Measurements from ENCODE around the gene ITIH2.
"Not testable (repeated sequence)": the region's sequence is repeated elsewhere in the genome, so short reads cannot be mapped to it uniquely, and the experiment has no call there.

DNA sequence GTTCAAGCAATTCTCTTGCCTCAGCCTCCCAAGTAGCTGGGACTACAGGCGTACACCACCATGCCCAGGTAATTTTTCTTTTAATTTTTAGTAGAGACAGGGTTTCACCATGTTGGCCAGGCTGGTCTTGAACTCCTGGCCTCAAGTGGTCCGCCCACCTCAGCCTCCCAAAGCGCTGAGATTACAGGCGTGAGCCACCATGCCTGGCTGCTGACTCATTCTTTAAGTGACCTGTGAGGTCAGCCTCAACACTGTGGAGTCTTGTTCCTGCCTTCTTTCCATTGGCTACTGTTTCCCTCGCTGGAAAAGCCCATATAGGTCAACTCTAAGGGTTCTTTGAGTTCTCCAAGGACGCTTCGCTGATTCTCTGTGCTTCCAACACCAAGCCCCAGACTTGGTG lies 45.5 kb downstream of the ITIH2 start:
- not testable (repeated sequence) for TF ChIP-seq GABPA (IDR thresholded peaks at IDR 0.05 in 1 of 2, conservative IDR thresholded peaks at IDR 0.05 in 1 of 2); YY1 (IDR thresholded peaks at IDR 0.05); RAD21 (IDR thresholded peaks at IDR 0.05); SP1 (IDR thresholded peaks at IDR 0.05); JUND (IDR thresholded peaks at IDR 0.05); RXRA (IDR thresholded peaks at IDR 0.05); TAF1 (conservative IDR thresholded peaks at IDR 0.05)
- TF ChIP-seq, protein P1, sequence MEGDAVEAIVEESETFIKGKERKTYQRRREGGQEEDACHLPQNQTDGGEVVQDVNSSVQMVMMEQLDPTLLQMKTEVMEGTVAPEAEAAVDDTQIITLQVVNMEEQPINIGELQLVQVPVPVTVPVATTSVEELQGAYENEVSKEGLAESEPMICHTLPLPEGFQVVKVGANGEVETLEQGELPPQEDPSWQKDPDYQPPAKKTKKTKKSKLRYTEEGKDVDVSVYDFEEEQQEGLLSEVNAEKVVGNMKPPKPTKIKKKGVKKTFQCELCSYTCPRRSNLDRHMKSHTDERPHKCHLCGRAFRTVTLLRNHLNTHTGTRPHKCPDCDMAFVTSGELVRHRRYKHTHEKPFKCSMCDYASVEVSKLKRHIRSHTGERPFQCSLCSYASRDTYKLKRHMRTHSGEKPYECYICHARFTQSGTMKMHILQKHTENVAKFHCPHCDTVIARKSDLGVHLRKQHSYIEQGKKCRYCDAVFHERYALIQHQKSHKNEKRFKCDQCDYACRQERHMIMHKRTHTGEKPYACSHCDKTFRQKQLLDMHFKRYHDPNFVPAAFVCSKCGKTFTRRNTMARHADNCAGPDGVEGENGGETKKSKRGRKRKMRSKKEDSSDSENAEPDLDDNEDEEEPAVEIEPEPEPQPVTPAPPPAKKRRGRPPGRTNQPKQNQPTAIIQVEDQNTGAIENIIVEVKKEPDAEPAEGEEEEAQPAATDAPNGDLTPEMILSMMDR (IDR thresholded peaks at IDR 0.05; ENCODE audit: low read depth, low read length, missing input control) = not testable (repeated sequence)
- TF ChIP-seq, protein P2, sequence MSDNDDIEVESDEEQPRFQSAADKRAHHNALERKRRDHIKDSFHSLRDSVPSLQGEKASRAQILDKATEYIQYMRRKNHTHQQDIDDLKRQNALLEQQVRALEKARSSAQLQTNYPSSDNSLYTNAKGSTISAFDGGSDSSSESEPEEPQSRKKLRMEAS (IDR thresholded peaks at IDR 0.05) = not testable (repeated sequence)
- TF ChIP-seq, protein P3, sequence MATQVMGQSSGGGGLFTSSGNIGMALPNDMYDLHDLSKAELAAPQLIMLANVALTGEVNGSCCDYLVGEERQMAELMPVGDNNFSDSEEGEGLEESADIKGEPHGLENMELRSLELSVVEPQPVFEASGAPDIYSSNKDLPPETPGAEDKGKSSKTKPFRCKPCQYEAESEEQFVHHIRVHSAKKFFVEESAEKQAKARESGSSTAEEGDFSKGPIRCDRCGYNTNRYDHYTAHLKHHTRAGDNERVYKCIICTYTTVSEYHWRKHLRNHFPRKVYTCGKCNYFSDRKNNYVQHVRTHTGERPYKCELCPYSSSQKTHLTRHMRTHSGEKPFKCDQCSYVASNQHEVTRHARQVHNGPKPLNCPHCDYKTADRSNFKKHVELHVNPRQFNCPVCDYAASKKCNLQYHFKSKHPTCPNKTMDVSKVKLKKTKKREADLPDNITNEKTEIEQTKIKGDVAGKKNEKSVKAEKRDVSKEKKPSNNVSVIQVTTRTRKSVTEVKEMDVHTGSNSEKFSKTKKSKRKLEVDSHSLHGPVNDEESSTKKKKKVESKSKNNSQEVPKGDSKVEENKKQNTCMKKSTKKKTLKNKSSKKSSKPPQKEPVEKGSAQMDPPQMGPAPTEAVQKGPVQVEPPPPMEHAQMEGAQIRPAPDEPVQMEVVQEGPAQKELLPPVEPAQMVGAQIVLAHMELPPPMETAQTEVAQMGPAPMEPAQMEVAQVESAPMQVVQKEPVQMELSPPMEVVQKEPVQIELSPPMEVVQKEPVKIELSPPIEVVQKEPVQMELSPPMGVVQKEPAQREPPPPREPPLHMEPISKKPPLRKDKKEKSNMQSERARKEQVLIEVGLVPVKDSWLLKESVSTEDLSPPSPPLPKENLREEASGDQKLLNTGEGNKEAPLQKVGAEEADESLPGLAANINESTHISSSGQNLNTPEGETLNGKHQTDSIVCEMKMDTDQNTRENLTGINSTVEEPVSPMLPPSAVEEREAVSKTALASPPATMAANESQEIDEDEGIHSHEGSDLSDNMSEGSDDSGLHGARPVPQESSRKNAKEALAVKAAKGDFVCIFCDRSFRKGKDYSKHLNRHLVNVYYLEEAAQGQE (IDR thresholded peaks at IDR 0.05) = not testable (repeated sequence)

Data from liver (tissue), 3 donors.